NB4 (cell line): ENCODE results near the gene CMPK1.

Experiments
- POLR2A ChIP-seq: IDR thresholded peaks from 2 replicates; pipeline ENCODE4 v1.6.1; 2011; ENCODE audit warnings: mild to moderate bottlenecking; ENCODE audit not compliant: insufficient read length; ENCODE audit errors: extremely low read depth
- TF ChIP-seq, protein P1 (sequence below): IDR thresholded peaks from one replicate; pipeline ENCODE4 v1.5.1; 2012; ENCODE audit warnings: low read depth, low read length

DNA sequence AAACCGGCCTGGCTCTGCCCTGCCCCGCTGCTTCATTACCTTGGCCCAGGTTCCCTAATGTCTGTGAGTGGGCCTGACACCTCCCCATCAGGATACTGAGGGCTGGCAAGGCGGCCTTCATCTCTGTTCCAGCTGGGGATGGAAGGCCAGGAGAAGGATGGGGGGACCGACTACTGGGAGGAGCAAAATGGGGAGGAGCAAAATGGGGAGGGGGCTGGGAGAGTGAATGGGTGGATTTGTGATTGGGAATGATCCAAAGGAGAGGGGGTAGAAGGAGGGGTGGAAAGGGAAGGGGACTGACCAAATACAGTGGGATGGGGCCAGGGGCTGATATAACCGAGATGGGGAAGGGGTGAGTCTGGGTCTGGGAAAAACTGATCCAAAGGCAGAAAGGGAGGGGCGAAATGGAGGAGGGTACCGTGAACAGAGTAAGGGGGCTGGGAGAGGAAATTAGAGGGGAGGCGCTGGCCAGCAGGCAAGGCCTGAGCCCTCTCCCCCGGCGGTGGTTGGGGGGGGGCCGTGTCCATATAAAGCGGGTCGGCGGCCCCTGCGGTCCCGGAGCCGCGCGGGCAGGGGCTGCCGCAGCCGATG is 82.2 kb downstream of the CMPK1 start, which contains the start of gene FOXE3:
- TF ChIP-seq, protein P1, sequence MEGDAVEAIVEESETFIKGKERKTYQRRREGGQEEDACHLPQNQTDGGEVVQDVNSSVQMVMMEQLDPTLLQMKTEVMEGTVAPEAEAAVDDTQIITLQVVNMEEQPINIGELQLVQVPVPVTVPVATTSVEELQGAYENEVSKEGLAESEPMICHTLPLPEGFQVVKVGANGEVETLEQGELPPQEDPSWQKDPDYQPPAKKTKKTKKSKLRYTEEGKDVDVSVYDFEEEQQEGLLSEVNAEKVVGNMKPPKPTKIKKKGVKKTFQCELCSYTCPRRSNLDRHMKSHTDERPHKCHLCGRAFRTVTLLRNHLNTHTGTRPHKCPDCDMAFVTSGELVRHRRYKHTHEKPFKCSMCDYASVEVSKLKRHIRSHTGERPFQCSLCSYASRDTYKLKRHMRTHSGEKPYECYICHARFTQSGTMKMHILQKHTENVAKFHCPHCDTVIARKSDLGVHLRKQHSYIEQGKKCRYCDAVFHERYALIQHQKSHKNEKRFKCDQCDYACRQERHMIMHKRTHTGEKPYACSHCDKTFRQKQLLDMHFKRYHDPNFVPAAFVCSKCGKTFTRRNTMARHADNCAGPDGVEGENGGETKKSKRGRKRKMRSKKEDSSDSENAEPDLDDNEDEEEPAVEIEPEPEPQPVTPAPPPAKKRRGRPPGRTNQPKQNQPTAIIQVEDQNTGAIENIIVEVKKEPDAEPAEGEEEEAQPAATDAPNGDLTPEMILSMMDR, result no peak
- TF ChIP-seq POLR2A, result no peak
